HG03066 (cell line): ENCODE data around the gene IGF1.
"Not testable (repeated sequence)": the region's sequence is repeated elsewhere in the genome, so short reads cannot be mapped to it uniquely, and the experiment has no call there.

Experiments used
- ATAC-seq: cut with Tn5 transposase; IDR thresholded peaks from one replicate; pipeline ENCODE4 v1.9.1; 2021; ENCODE audit warnings: low read depth; ENCODE audit not compliant: unreplicated experiment

IGF1 gene

GRCh38 chr12:102399653-102400052, 80.7 kb downstream of the IGF1 start:
- ATAC-seq = no peak

- ATAC-seq = no peak
Observed at GRCh38 chr12:102396276-102396675, 84.1 kb downstream of the IGF1 start.

GRCh38 chr12:102394200-102394599, 86.2 kb downstream of the IGF1 start:
- no peak for ATAC-seq

GRCh38 chr12:102390068-102390467, 90.3 kb downstream of the IGF1 start:
- ATAC-seq = no peak

- ATAC-seq = no peak
Observed at GRCh38 chr12:102388469-102388868, 91.9 kb downstream of the IGF1 start.

- ATAC-seq = no peak
Observed at GRCh38 chr12:102385343-102385742, 95.0 kb downstream of the IGF1 start.

GRCh38 chr12:102379346-102380162, 100.8 kb downstream of the IGF1 start:
- no peak for ATAC-seq

GRCh38 chr12:102376781-102377180, 103.6 kb downstream of the IGF1 start:
- no peak for ATAC-seq

- no peak for ATAC-seq
Observed at GRCh38 chr12:102376181-102376747, 104.1 kb downstream of the IGF1 start.

- no peak for ATAC-seq
Observed at GRCh38 chr12:102374190-102374589, 106.2 kb downstream of the IGF1 start.

- ATAC-seq = no peak
Observed at GRCh38 chr12:102372087-102372486, 108.3 kb downstream of the IGF1 start.

- no peak for ATAC-seq
Observed at GRCh38 chr12:102371165-102371564, 109.2 kb downstream of the IGF1 start.

- no peak for ATAC-seq
Observed at GRCh38 chr12:102369876-102370275, 110.5 kb downstream of the IGF1 start.

GRCh38 chr12:102365365-102365764, 115.0 kb downstream of the IGF1 start:
- ATAC-seq = no peak

- ATAC-seq = no peak
Observed at GRCh38 chr12:102364709-102365108, 115.7 kb downstream of the IGF1 start.

- no peak for ATAC-seq
Observed at GRCh38 chr12:102356690-102357089, 123.7 kb downstream of the IGF1 start.

- not testable (repeated sequence) for ATAC-seq
Observed at GRCh38 chr12:102354281-102354680, 126.1 kb downstream of the IGF1 start.

- no peak for ATAC-seq
Observed at GRCh38 chr12:102351322-102351721, 129.0 kb downstream of the IGF1 start.

- ATAC-seq = no peak
Observed at GRCh38 chr12:102350070-102350469, 130.3 kb downstream of the IGF1 start.

- ATAC-seq = no peak
Observed at GRCh38 chr12:102349079-102349478, 131.3 kb downstream of the IGF1 start.

- ATAC-seq = no peak
Observed at GRCh38 chr12:102347811-102348210, 132.6 kb downstream of the IGF1 start.
